Activated CD4-positive, alpha-beta T cell treated with anti-CD3 and anti-CD28 coated beads, Interleukin-2, amount 10 ng/mL, durations not matched to agents 7 days and 5 days (primary cell): ENCODE data around the gene CENPV. TPM values are rescaled to one million over a fixed set of nuclear protein-coding genes. Genes with fewer than 3 reads are reported as not detected.

Experiments
- CTCF ChIA-PET: fragments of 350-600 bp; sonication (Branson Sonifier 250); formaldehyde crosslinking; loops from one replicate; lab custom pipeline; 2021; ENCODE audit warnings: antibody characterized with exemption; lab: Charles Lee
- POLR2A ChIA-PET: fragments of 350-600 bp; sonication (Branson Sonifier 250); formaldehyde crosslinking; loops from one replicate; lab custom pipeline; 2021; ENCODE audit warnings: antibody characterized with exemption; lab: Charles Lee
- DNase-seq: peaks from one replicate; pipeline ENCODE4 v3.0.0-alpha.2; 2020
- H3K27ac Mint-ChIP-seq: one replicate; pipeline ENCODE4 v1.8.0; 2021; ENCODE audit warnings: mild to moderate bottlenecking, moderate library complexity, mixed read lengths
- H3K27me3 Mint-ChIP-seq: one replicate; pipeline ENCODE4 v1.8.0; 2021; ENCODE audit warnings: mixed read lengths
- H3K36me3 Mint-ChIP-seq: one replicate; pipeline ENCODE4 v1.8.0; 2021; ENCODE audit warnings: low read depth, mixed read lengths
- H3K4me1 Mint-ChIP-seq: one replicate; pipeline ENCODE4 v1.8.0; 2021; ENCODE audit warnings: mixed read lengths
- H3K4me3 Mint-ChIP-seq: one replicate; pipeline ENCODE4 v1.8.0; 2021; ENCODE audit warnings: mild to moderate bottlenecking, moderate library complexity, mixed read lengths
- H3K9me3 Mint-ChIP-seq: one replicate; pipeline ENCODE4 v1.8.0; 2021; ENCODE audit warnings: mixed read lengths
- total RNA-seq, 2 experiments: library from RNA; stranded (reverse); gene quantifications; one replicate each; pipeline ENCODE4 v1.2.3, GENCODE V29; 2021

Gene CENPV
- total RNA-seq, 2 experiments from 2014 or later, result 16.6 to 21.1 TPM

- CTCF ChIA-PET, result interaction anchor here (0.5 to 1.6 kb wide), 6 partner anchors 11 to 72 kb away, joined by 3 to 19 read pairs (median 3); no protein-coding TSS in a partner anchor
These were observed 27.6 kb upstream of the CENPV start, which contains the start of gene UBB for GRCh38 chr17:16380640-16381495. Gene UBB, plus strand, starts transcription at chr17:16381091. Its CDS starts 817 bp downstream, at chr17:16381908.

GRCh38 chr17:16379654-16380053, 26.4 kb upstream of the CENPV start:
- no peak for DNase-seq
- ChIA-PET POLR2A (interaction anchor here (1.0 kb wide), 1 partner anchor 37 kb away, joined by 4 read pairs; no protein-coding TSS in a partner anchor), CTCF (interaction anchor here (0.6 to 1.8 kb wide), 2 partner anchors 16 to 98 kb away, joined by 4 to 6 read pairs; no protein-coding TSS in a partner anchor)
- Mint-ChIP-seq H3K4me3 (no peak overlapping the region), H3K4me1 (peaks cover 27% of the 10 kb centered on the region), H3K27ac (no peak overlapping the region), H3K9me3 (no peaks in the 10 kb centered on the region), H3K36me3 (peaks cover 38% of the 10 kb centered on the region), H3K27me3 (no peaks in the 10 kb centered on the region)

More at GRCh38 chr17:16380640-16381495, 27.6 kb upstream of the CENPV start, which contains the start of gene UBB:
- Mint-ChIP-seq H3K27me3 (no peaks in the 10 kb centered on the region), H3K4me3 (peak within 1 kb of the TSS; percentile 92), H3K36me3 (peaks cover 38% of the 10 kb centered on the region), H3K27ac (peak within 1 kb of the TSS; percentile 96), H3K4me1 (peaks cover 27% of the 10 kb centered on the region), H3K9me3 (no peaks in the 10 kb centered on the region)
- POLR2A ChIA-PET, result interaction anchor here (0.8 to 1.0 kb wide), 4 partner anchors 36 to 95 kb away, joined by 3 to 7 read pairs (median 4); no protein-coding TSS in a partner anchor
- peak; percentile 96 for DNase-seq

- ChIA-PET CTCF (interaction anchor here (0.5 to 1.8 kb wide), 4 partner anchors 15 to 99 kb away, joined by 3 to 6 read pairs (median 4); no protein-coding TSS in a partner anchor), POLR2A (interaction anchor here (0.6 kb wide), 1 partner anchor 20 kb away, joined by 4 read pairs; no protein-coding TSS in a partner anchor)
- no peaks in the 10 kb centered on the region for H3K9me3 Mint-ChIP-seq
- no peak overlapping the region for H3K4me3 Mint-ChIP-seq
- DNase-seq, result no peak
- peaks cover 22% of the 10 kb centered on the region for H3K4me1 Mint-ChIP-seq
- H3K27ac Mint-ChIP-seq, result no peak overlapping the region
- no peaks in the 10 kb centered on the region for H3K27me3 Mint-ChIP-seq
- H3K36me3 Mint-ChIP-seq, result peaks cover 29% of the 10 kb centered on the region
These were observed 25.5 kb upstream of the CENPV start for GRCh38 chr17:16378636-16379282.

GRCh38 chr17:16377941-16378341, 24.7 kb upstream of the CENPV start:
- no peaks in the 10 kb centered on the region for H3K27me3 Mint-ChIP-seq
- ChIA-PET POLR2A (no interaction called here), CTCF (interaction anchor here (1.8 kb wide), 1 partner anchor 14 kb away, joined by 6 read pairs; no protein-coding TSS in a partner anchor)
- peaks cover 21% of the 10 kb centered on the region for H3K36me3 Mint-ChIP-seq
- H3K27ac Mint-ChIP-seq, result no peak overlapping the region
- DNase-seq, result no peak
- H3K4me3 Mint-ChIP-seq, result no peak overlapping the region
- H3K4me1 Mint-ChIP-seq, result peaks cover 17% of the 10 kb centered on the region
- no peaks in the 10 kb centered on the region for H3K9me3 Mint-ChIP-seq

GRCh38 chr17:16374146-16374938, 21.1 kb upstream of the CENPV start:
- CTCF ChIA-PET, result interaction anchor here (0.7 kb wide), 1 partner anchor 10 kb away, joined by 3 read pairs; no protein-coding TSS in a partner anchor
- POLR2A ChIA-PET, result no interaction called here

GRCh38 chr17:16371742-16372141, 18.5 kb upstream of the CENPV start:
- no peak for DNase-seq
- H3K4me1 Mint-ChIP-seq, result no peaks in the 10 kb centered on the region
- no peaks in the 10 kb centered on the region for H3K36me3 Mint-ChIP-seq
- CTCF ChIA-PET, result no interaction called here
- no peaks in the 10 kb centered on the region for H3K27me3 Mint-ChIP-seq
- H3K9me3 Mint-ChIP-seq, result no peaks in the 10 kb centered on the region
- H3K4me3 Mint-ChIP-seq, result no peak overlapping the region
- H3K27ac Mint-ChIP-seq, result no peak overlapping the region
- POLR2A ChIA-PET, result no interaction called here

More at GRCh38 chr17:16374146-16374938, 21.1 kb upstream of the CENPV start:
- Mint-ChIP-seq H3K9me3 (no peaks in the 10 kb centered on the region), H3K36me3 (no peaks in the 10 kb centered on the region), H3K4me3 (no peak overlapping the region), H3K27me3 (no peaks in the 10 kb centered on the region), H3K4me1 (no peaks in the 10 kb centered on the region), H3K27ac (no peak overlapping the region)
- no peak for DNase-seq

- Mint-ChIP-seq H3K4me3 (no peak overlapping the region), H3K27me3 (no peaks in the 10 kb centered on the region), H3K27ac (no peak overlapping the region), H3K4me1 (peaks cover 4% of the 10 kb centered on the region), H3K9me3 (no peaks in the 10 kb centered on the region), H3K36me3 (no peaks in the 10 kb centered on the region)
- CTCF ChIA-PET, result interaction anchor here (0.6 to 3.5 kb wide), 12 partner anchors 9 to 157 kb away, joined by 3 to 27 read pairs (median 6); partner anchors contain the start of genes CENPV, TRPV2 and UBB
- POLR2A ChIA-PET, result no interaction called here
- no peak for DNase-seq
These were observed 11.4 kb upstream of the CENPV start for GRCh38 chr17:16364625-16365024.

- Mint-ChIP-seq H3K4me3 (no peak overlapping the region), H3K4me1 (peaks cover 4% of the 10 kb centered on the region), H3K27me3 (no peaks in the 10 kb centered on the region), H3K36me3 (no peaks in the 10 kb centered on the region), H3K27ac (no peak overlapping the region), H3K9me3 (no peaks in the 10 kb centered on the region)
- peak; percentile 80 for DNase-seq
- CTCF ChIA-PET, result interaction anchor here (0.6 to 3.5 kb wide), 20 partner anchors 8 to 220 kb away, joined by 3 to 27 read pairs (median 4); partner anchors contain the start of genes CENPV, TRPV2 and UBB
- POLR2A ChIA-PET, result no interaction called here
These were observed 10.7 kb upstream of the CENPV start for GRCh38 chr17:16363749-16364536.

GRCh38 chr17:16361874-16362273, 8.6 kb upstream of the CENPV start:
- no peaks in the 10 kb centered on the region for H3K9me3 Mint-ChIP-seq
- no peak overlapping the region for H3K27ac Mint-ChIP-seq
- H3K4me1 Mint-ChIP-seq, result peaks cover 4% of the 10 kb centered on the region
- ChIA-PET POLR2A (no interaction called here), CTCF (interaction anchor here (1.8 kb wide), 1 partner anchor 18 kb away, joined by 6 read pairs; no protein-coding TSS in a partner anchor)
- H3K36me3 Mint-ChIP-seq, result no peaks in the 10 kb centered on the region
- DNase-seq, result no peak
- peaks cover 5% of the 10 kb centered on the region for H3K27me3 Mint-ChIP-seq
- H3K4me3 Mint-ChIP-seq, result no peak overlapping the region

GRCh38 chr17:16358394-16358793, 5.1 kb upstream of the CENPV start:
- H3K36me3 Mint-ChIP-seq, result no peaks in the 10 kb centered on the region
- H3K27ac Mint-ChIP-seq, result no peak overlapping the region
- H3K9me3 Mint-ChIP-seq, result no peaks in the 10 kb centered on the region
- ChIA-PET CTCF (no interaction called here), POLR2A (interaction anchor here (0.6 kb wide), 1 partner anchor 21 kb away, joined by 4 read pairs; no protein-coding TSS in a partner anchor)
- DNase-seq, result no peak
- peaks cover 5% of the 10 kb centered on the region for H3K4me1 Mint-ChIP-seq
- peaks cover 5% of the 10 kb centered on the region for H3K27me3 Mint-ChIP-seq
- H3K4me3 Mint-ChIP-seq, result no peak overlapping the region

GRCh38 chr17:16354585-16354984, 1.3 kb upstream of the CENPV start:
- CTCF ChIA-PET, result no interaction called here
- Mint-ChIP-seq H3K4me3 (peak overlapping the region; percentile 73), H3K36me3 (no peaks in the 10 kb centered on the region), H3K27ac (peak overlapping the region; percentile 25), H3K9me3 (no peaks in the 10 kb centered on the region), H3K4me1 (peaks cover 23% of the 10 kb centered on the region), H3K27me3 (peaks cover 5% of the 10 kb centered on the region)
- DNase-seq, result no peak
- POLR2A ChIA-PET, result no interaction called here
